Endothelial cell of umbilical vein (primary cell): ENCODE measurements around the gene SYNGR1. TPM values are rescaled to one million over a fixed set of nuclear protein-coding genes. Genes with fewer than 3 reads are reported as not detected.

Source experiments
- BruUV-seq: library from RNA; stranded (reverse); fragments of 400-500 nt; replicated peaks from 2 replicates; lab custom pipeline; 2021; lab: Mats Ljungman, UMichigan
- CTCF ChIA-PET: fragments of 300-600, 350-600 bp; sonication (Branson Sonifier 250); formaldehyde crosslinking; loops from one replicate; lab custom pipeline; 2021; ENCODE audit warnings: antibody characterized with exemption, inconsistent platforms; lab: Charles Lee
- POLR2A ChIA-PET: fragments of 300-600, 350-600 bp; sonication (Branson Sonifier 250); formaldehyde crosslinking; loops from one replicate; lab custom pipeline; 2021; ENCODE audit warnings: antibody characterized with exemption, inconsistent platforms; lab: Charles Lee
- DNase-seq: peaks from one replicate; pipeline ENCODE4 v3.0.0-alpha.2; 2011; ENCODE audit warnings: low read depth, low spot score
- FAIRE-seq: peaks from 2 replicates; lab custom pipeline; 2011; peaks lifted over from hg19 to GRCh38; lab: Jason Lieb, UNC
- H2AFZ ChIP-seq: 2 replicates; pipeline ENCODE4 v1.6.0; 2012; ENCODE audit warnings: low read depth, low read length, control low read depth, inconsistent platforms
- H3K27ac ChIP-seq: 2 replicates; pipeline ENCODE4 v1.5.1; 2011; ENCODE audit warnings: low read depth, mild to moderate bottlenecking, control low read depth, low read length, moderate library complexity; ENCODE audit not compliant: insufficient read depth
- H3K27me3 ChIP-seq, 2 experiments: 2 replicates each; pipeline versions ENCODE4 v1.6.0 to v1.6.1; 2011; ENCODE audit warnings: low read length in 2 of 2, mixed read lengths in 1 of 2; ENCODE audit not compliant: control insufficient read depth in 2 of 2, insufficient read depth in 2 of 2
- H3K36me3 ChIP-seq, 2 experiments: 2 replicates in 1 of 2; 3 replicates in 1 of 2; pipeline ENCODE4 v1.5.1; 2011; ENCODE audit warnings: low read length in 2 of 2, mild to moderate bottlenecking in 1 of 2, moderate library complexity in 1 of 2; ENCODE audit not compliant: control insufficient read depth in 2 of 2, insufficient read depth in 2 of 2; ENCODE audit errors: extremely low read depth in 1 of 2
- H3K4me1 ChIP-seq: 3 replicates; pipeline ENCODE4 v1.5.1; 2011; ENCODE audit warnings: mild to moderate bottlenecking, low read length; ENCODE audit not compliant: control insufficient read depth, insufficient read depth; ENCODE audit errors: extremely low read depth
- H3K4me2 ChIP-seq: 2 replicates; pipeline ENCODE4 v1.6.1; 2011; ENCODE audit warnings: low read length, control low read depth, mixed read lengths; ENCODE audit not compliant: insufficient read depth
- H3K4me3 ChIP-seq, 3 experiments: fragments of 200-600 bp in 1 of 3; sonication (generic), shearing (Covaris generic) in 1 of 3; replicated peaks in 1 of 3; 2 replicates each; pipeline ENCODE4 v1.5.1; 2011 to 2016; ENCODE audit warnings: control low read depth in 3 of 3, low read length in 3 of 3, mild to moderate bottlenecking in 2 of 3, inconsistent platforms in 1 of 3, low read depth in 1 of 3, moderate library complexity in 1 of 3; ENCODE audit not compliant: insufficient read depth in 1 of 3
- H3K79me2 ChIP-seq: 2 replicates; pipeline ENCODE4 v1.6.0; 2012; ENCODE audit warnings: low read length, inconsistent platforms; ENCODE audit not compliant: control insufficient read depth, insufficient read depth
- H3K9ac ChIP-seq: replicated peaks from 2 replicates; pipeline ENCODE3; 2011; ENCODE audit warnings: low read length, control low read depth; ENCODE audit not compliant: insufficient read depth; ENCODE audit errors: extremely low read depth
- H3K9me1 ChIP-seq: replicated peaks from 3 replicates; pipeline ENCODE4 v1.6.0; 2011; ENCODE audit warnings: mild to moderate bottlenecking, low read length; ENCODE audit not compliant: control insufficient read depth, insufficient read depth; ENCODE audit errors: extremely low read depth
- H3K9me3 ChIP-seq: replicated peaks from 2 replicates; pipeline ENCODE4 v1.5.1; 2012; ENCODE audit warnings: low read length, inconsistent platforms; ENCODE audit not compliant: control insufficient read depth, insufficient read depth
- H4K20me1 ChIP-seq: replicated peaks from 2 replicates; pipeline ENCODE3; 2011; ENCODE audit warnings: mild to moderate bottlenecking, low read length; ENCODE audit not compliant: control insufficient read depth, insufficient read depth; ENCODE audit errors: extremely low read depth
- EZH2 ChIP-seq: IDR thresholded peaks from 2 replicates; pipeline ENCODE4 v1.6.1; 2012; ENCODE audit warnings: borderline replicate concordance, low read depth, mild to moderate bottlenecking, moderate library complexity, low read length, inconsistent platforms; ENCODE audit not compliant: severe bottlenecking
- FOS ChIP-seq: IDR thresholded peaks from 2 replicates; pipeline ENCODE4 v1.6.1; 2011; ENCODE audit warnings: mild to moderate bottlenecking, low read length, moderate library complexity, borderline replicate concordance; ENCODE audit not compliant: insufficient read depth
- GATA2 ChIP-seq: IDR thresholded peaks from 2 replicates; pipeline ENCODE4 v1.7.0; 2011; ENCODE audit warnings: low read depth, mild to moderate bottlenecking, moderate library complexity, mixed read lengths, low read length; ENCODE audit not compliant: insufficient read length, insufficient read depth
- JUN ChIP-seq: IDR thresholded peaks from 2 replicates; pipeline ENCODE4 v1.6.1; 2011; ENCODE audit warnings: borderline replicate concordance, low read depth; ENCODE audit not compliant: insufficient read length, insufficient read depth
- MYC ChIP-seq: IDR thresholded peaks from one replicate; pipeline ENCODE4 v1.6.1; 2011; ENCODE audit warnings: mild to moderate bottlenecking, low read depth, low read length
- POLR2A ChIP-seq: IDR thresholded peaks from 2 replicates; pipeline ENCODE4 v1.6.1; 2012; ENCODE audit warnings: low read depth, mild to moderate bottlenecking, control low read depth, low read length
- POLR2AphosphoS5 ChIP-seq: IDR thresholded peaks from 2 replicates; pipeline ENCODE4 v1.6.1; 2012; ENCODE audit warnings: low read depth, mild to moderate bottlenecking, control low read depth, low read length, moderate library complexity; ENCODE audit not compliant: insufficient read depth
- dilution Hi-C: fragments of 300-500 bp; cut with MboI; formaldehyde crosslinking; loops from one replicate; pipeline ENCODE4 v1.15.0; 2019; ENCODE audit warnings: low sequenced_read_pairs; ENCODE audit not compliant: extremely low pct_ligation_motif_present
- intact Hi-C: fragments of 100-400 bp; cut with micrococcal nuclease; formaldehyde crosslinking; loops from one replicate; pipeline ENCODE4 v1.10.0; 2022
- polyA plus RNA-seq, 4 experiments: library from polyadenylated mRNA; depleted of rRNA in 3 of 4; stranded (reverse) in 3 of 4; unstranded in 1 of 4; fragments of >200 nt; gene quantifications; 2 replicates each; pipeline versions ENCODE4 v1.2.1 to v1.2.3, GENCODE V29; 2011 to 2012; ENCODE audit warnings: missing spikeins in 1 of 4
- total RNA-seq: library from RNA; stranded (reverse); gene quantifications from 2 replicates; pipeline ENCODE4 v1.2.3, GENCODE V29; 2021
- TF ChIP-seq, protein P1 (sequence below), 2 donors: IDR thresholded peaks; 1 replicate in 1 of 2; 2 replicates in 1 of 2; pipeline ENCODE4 v1.5.1; 2011; ENCODE audit warnings: low read length in 2 of 2, mild to moderate bottlenecking in 2 of 2, moderate library complexity in 2 of 2, control low read depth in 1 of 2, inconsistent platforms in 1 of 2, low read depth in 1 of 2; ENCODE audit not compliant: insufficient read depth in 1 of 2; ENCODE audit errors: extremely low read depth in 1 of 2
- TF ChIP-seq, protein P2 (sequence below): IDR thresholded peaks from 2 replicates; pipeline ENCODE4 v1.6.1; 2011; ENCODE audit not compliant: insufficient read depth, insufficient read length

SYNGR1 gene
- total and polyA plus RNA-seq, 2 donors (not counting 3 experiments of a cell fraction or from before 2014, with no cell fraction given) = 3.8 to 10.2 TPM

DNA sequence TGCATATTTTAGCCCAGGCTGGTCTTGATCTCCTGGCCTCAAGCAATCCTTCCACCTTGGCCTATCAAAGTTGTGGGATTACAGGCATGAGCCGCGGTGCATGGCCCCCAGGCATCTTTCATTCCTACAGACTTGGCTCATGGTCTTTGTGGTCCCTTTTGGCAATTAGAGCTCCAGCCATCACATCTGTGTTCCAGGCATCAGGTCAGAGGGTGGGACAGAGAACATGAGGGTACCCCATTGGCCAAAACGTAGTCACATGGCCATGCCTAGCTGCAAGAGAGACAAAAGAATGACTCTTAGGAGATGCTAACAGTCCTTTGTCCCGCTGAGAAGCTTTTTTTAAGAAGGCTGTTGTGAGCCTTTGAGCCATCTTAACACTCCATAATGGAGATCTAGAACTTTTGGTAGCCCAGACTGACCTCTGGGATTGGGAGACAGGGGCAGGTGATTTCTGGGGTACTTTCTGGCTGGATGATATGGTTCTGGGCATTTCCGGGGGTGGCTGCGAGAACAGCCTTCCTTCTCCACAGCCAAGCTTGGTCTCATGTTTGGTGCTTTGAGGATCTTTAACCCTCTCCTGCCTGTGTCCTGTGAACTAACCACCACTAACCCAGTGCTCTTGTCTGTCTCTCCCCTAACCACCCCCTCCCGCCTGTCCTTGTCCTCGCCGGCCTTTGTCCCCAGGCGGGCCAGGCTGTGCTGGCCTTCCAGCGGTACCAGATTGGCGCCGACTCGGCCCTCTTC lies 31.4 kb downstream of the SYNGR1 start:
- no peak overlapping the region for H3K27ac ChIP-seq
- no peak overlapping the region for H3K9ac ChIP-seq
- POLR2A ChIA-PET = interaction anchor here (1.2 kb wide), 1 partner anchor 33 kb away, joined by 3 read pairs; no protein-coding TSS in a partner anchor
- H3K79me2 ChIP-seq = no peaks in the 10 kb centered on the region
- no peaks in the 10 kb centered on the region for H3K9me1 ChIP-seq
- H4K20me1 ChIP-seq = no peaks in the 10 kb centered on the region
- no peaks in the 10 kb centered on the region for H3K36me3 ChIP-seq
- BruUV-seq = no TSS peak
- no peaks in the 10 kb centered on the region for H3K9me3 ChIP-seq
- intact Hi-C loops (no loop called here), dilution Hi-C loops (no loop called here)
- FAIRE-seq (no peak), DNase-seq (no peak)
- CTCF ChIA-PET = interaction anchor here (0.6 to 1.3 kb wide), 6 partner anchors 10 to 1976 kb away, joined by 3 to 6 read pairs (median 4); partner anchors contain the start of gene TAB1
- no peak overlapping the region for H3K4me3 ChIP-seq
- H2AFZ ChIP-seq = no peak overlapping the region
- H3K4me2 ChIP-seq = no peak overlapping the region
- no peaks in the 10 kb centered on the region for H3K4me1 ChIP-seq
- no peaks in the 10 kb centered on the region for H3K27me3 ChIP-seq
- TF ChIP-seq, protein P1, sequence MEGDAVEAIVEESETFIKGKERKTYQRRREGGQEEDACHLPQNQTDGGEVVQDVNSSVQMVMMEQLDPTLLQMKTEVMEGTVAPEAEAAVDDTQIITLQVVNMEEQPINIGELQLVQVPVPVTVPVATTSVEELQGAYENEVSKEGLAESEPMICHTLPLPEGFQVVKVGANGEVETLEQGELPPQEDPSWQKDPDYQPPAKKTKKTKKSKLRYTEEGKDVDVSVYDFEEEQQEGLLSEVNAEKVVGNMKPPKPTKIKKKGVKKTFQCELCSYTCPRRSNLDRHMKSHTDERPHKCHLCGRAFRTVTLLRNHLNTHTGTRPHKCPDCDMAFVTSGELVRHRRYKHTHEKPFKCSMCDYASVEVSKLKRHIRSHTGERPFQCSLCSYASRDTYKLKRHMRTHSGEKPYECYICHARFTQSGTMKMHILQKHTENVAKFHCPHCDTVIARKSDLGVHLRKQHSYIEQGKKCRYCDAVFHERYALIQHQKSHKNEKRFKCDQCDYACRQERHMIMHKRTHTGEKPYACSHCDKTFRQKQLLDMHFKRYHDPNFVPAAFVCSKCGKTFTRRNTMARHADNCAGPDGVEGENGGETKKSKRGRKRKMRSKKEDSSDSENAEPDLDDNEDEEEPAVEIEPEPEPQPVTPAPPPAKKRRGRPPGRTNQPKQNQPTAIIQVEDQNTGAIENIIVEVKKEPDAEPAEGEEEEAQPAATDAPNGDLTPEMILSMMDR (IDR thresholded peaks at IDR 0.05; ENCODE audit: extremely low read depth in 1 of 2, insufficient read depth in 1 of 2, low read depth in 1 of 2, low read length in 2 of 2) = no peak
- TF ChIP-seq MYC = no peak
- no peak for TF ChIP-seq GATA2
- no peak for TF ChIP-seq FOS
- no peak for TF ChIP-seq POLR2A
- TF ChIP-seq POLR2AphosphoS5 = no peak
- TF ChIP-seq, protein P2, sequence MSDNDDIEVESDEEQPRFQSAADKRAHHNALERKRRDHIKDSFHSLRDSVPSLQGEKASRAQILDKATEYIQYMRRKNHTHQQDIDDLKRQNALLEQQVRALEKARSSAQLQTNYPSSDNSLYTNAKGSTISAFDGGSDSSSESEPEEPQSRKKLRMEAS = no peak
- TF ChIP-seq EZH2 = no peak
- no peak for TF ChIP-seq JUN
